Breast epithelium (tissue), 3 donors: ENCODE data around the gene FUZ.

Experiments used
- POLR2A ChIP-seq: fragments of 450-650 bp; IDR thresholded peaks from one replicate; pipeline ENCODE4 v1.6.1; 2016; ENCODE audit warnings: antibody characterized with exemption, mild to moderate bottlenecking, moderate library complexity
- POLR2AphosphoS5 ChIP-seq, 3 donors: sonication (generic); formaldehyde crosslinking; IDR thresholded peaks; one replicate each; pipeline ENCODE4 v1.6.1; 2017; ENCODE audit warnings: antibody characterized with exemption in 3 of 3
- TF ChIP-seq, protein P1 (sequence below), 3 donors: fragments of 450-650 bp; IDR thresholded peaks; one replicate each; pipeline ENCODE4 v1.5.1; 2016 to 2017; ENCODE audit warnings: antibody characterized with exemption in 3 of 3, mild to moderate bottlenecking in 3 of 3, moderate library complexity in 3 of 3

DNA sequence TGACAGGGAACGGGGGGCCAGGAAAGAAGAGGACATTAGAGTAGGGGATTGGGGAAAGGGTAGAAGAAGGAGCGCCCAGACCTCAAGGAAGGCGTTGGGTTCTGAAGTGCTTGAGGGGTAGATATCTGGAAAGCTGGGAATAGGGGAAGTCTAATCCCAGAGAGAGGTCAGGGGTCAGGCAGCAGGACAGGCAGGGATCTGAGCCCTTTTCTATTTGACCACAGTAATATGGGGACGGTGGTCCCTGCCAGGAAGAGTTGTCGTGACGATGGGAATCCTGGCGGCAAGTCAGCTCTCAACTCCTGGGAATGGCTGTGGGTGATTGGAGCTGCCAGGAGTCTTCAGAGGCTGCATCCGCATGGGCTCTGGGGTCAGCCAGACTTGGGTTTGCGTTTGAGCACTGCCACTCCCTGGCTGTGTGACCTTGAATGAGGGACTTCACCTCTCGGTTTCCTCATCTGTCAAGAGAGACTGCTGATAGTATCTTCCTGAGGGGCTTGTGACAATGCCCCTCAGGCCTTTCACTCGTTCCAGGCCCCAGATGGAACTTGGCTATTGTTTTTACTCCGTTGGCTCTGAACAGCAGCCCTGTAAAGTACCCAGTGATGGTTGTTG lies 45.0 kb downstream of the FUZ start:
- TF ChIP-seq, protein P1, sequence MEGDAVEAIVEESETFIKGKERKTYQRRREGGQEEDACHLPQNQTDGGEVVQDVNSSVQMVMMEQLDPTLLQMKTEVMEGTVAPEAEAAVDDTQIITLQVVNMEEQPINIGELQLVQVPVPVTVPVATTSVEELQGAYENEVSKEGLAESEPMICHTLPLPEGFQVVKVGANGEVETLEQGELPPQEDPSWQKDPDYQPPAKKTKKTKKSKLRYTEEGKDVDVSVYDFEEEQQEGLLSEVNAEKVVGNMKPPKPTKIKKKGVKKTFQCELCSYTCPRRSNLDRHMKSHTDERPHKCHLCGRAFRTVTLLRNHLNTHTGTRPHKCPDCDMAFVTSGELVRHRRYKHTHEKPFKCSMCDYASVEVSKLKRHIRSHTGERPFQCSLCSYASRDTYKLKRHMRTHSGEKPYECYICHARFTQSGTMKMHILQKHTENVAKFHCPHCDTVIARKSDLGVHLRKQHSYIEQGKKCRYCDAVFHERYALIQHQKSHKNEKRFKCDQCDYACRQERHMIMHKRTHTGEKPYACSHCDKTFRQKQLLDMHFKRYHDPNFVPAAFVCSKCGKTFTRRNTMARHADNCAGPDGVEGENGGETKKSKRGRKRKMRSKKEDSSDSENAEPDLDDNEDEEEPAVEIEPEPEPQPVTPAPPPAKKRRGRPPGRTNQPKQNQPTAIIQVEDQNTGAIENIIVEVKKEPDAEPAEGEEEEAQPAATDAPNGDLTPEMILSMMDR (IDR thresholded peaks at IDR 0.05) = no peak
- TF ChIP-seq POLR2A = no peak
- TF ChIP-seq POLR2AphosphoS5 (IDR thresholded peaks at IDR 0.05) = no peak
